ENCODE measurements around the gene LAMTOR5. TPM values are rescaled to one million over a fixed set of nuclear protein-coding genes. Genes with fewer than 3 reads are reported as not detected.

LAMTOR5 gene
- polyA plus RNA-seq, 3 donors, result 304 to 420 (median 368) TPM

- Mint-ChIP-seq H3K9me3 (peaks cover 0 to 9% (median 6%) of the 10 kb centered on the region in 7 donors), H3K27me3 (ENCODE audit: low read depth in 3 of 3) (peaks cover 0 to 3% (median 0%) of the 10 kb centered on the region in 3 donors), H3K27ac (peak overlapping the region in 2 of 7 donors; percentile 48 to 60), H3K36me3 (no peaks in the 10 kb centered on the region), H3K4me1 (peaks cover 56% of the 10 kb centered on the region), H3K4me3 (no peak overlapping the region)
- H2AFZ ChIP-seq (ENCODE audit: insufficient read depth, low read depth, low read length, poor library complexity, severe bottlenecking), result peak overlapping the region; percentile 29
- TF ChIP-seq CTCF (IDR thresholded peaks at IDR 0.05), result no peak
- no peak overlapping the region for H3K27ac ChIP-seq (ENCODE audit: low read depth in 1 of 2, low read length in 2 of 2)
- no peak overlapping the region for H3K4me3 ChIP-seq (replicated peaks in 1 of 3; ENCODE audit: low read depth in 2 of 3, low read length in 3 of 3)
- no peaks in the 10 kb centered on the region for H3K36me3 ChIP-seq (replicated peaks in 1 of 2; ENCODE audit: control insufficient read depth in 1 of 2, insufficient read depth in 2 of 2, low read length in 2 of 2)
- no peaks in the 10 kb centered on the region for H3K27me3 ChIP-seq (ENCODE audit: control insufficient read depth in 2 of 2, insufficient read depth in 2 of 2, low read length in 2 of 2)
- H3K4me2 ChIP-seq (replicated peaks; ENCODE audit: extremely low read depth, low read length, poor library complexity, severe bottlenecking), result no peak overlapping the region
- peaks cover 0 to 3% of the 10 kb centered on the region in 2 donors for H3K9me3 ChIP-seq (replicated peaks in 1 of 2; ENCODE audit: control insufficient read depth in 1 of 2, insufficient read depth in 1 of 2, low read length in 2 of 2)
- H3K9ac ChIP-seq (ENCODE audit: insufficient read depth, low read length, poor library complexity, severe bottlenecking), result no peak overlapping the region
- no peaks in the 10 kb centered on the region for H3K79me2 ChIP-seq (ENCODE audit: insufficient read depth, low read length)
- H3K4me1 ChIP-seq (ENCODE audit: control insufficient read depth in 1 of 2, insufficient read depth in 2 of 2, low read length in 2 of 2), result peaks cover 47 to 67% of the 10 kb centered on the region in 2 donors
- WGBS (ENCODE audit: insufficient coverage), result 85% methylated on average over 8 of the region's 9 CpGs
- no peak for DNase-seq
- H4K20me1 ChIP-seq (ENCODE audit: insufficient read depth, low read length), result no peaks in the 10 kb centered on the region
- intact Hi-C loops (cut with micrococcal nuclease), result no loop called here
These were observed 18.2 kb upstream of the LAMTOR5 start for GRCh38 chr1:110425612-110426152.

- H3K4me3 ChIP-seq (replicated peaks in 1 of 3; ENCODE audit: low read depth in 2 of 3, low read length in 3 of 3), result no peak overlapping the region
- no peaks in the 10 kb centered on the region for H3K79me2 ChIP-seq (ENCODE audit: insufficient read depth, low read length)
- peaks cover 0 to 3% of the 10 kb centered on the region in 2 donors for H3K9me3 ChIP-seq (replicated peaks in 1 of 2; ENCODE audit: control insufficient read depth in 1 of 2, insufficient read depth in 1 of 2, low read length in 2 of 2)
- peaks cover 44 to 64% of the 10 kb centered on the region in 2 donors for H3K4me1 ChIP-seq (ENCODE audit: control insufficient read depth in 1 of 2, insufficient read depth in 2 of 2, low read length in 2 of 2)
- peaks cover 52% of the 10 kb centered on the region for H3K4me1 Mint-ChIP-seq
- H3K27me3 Mint-ChIP-seq (ENCODE audit: low read depth in 3 of 3), result peaks cover 0 to 3% (median 0%) of the 10 kb centered on the region in 3 donors
- H4K20me1 ChIP-seq (ENCODE audit: insufficient read depth, low read length), result no peaks in the 10 kb centered on the region
- H3K27ac Mint-ChIP-seq, result peak overlapping the region in 4 of 7 donors; percentile 26 to 72 (median 46)
- intact Hi-C loops (cut with micrococcal nuclease), result no loop called here
- no peaks in the 10 kb centered on the region for H3K27me3 ChIP-seq (ENCODE audit: control insufficient read depth in 2 of 2, insufficient read depth in 2 of 2, low read length in 2 of 2)
- H2AFZ ChIP-seq (ENCODE audit: insufficient read depth, low read depth, low read length, poor library complexity, severe bottlenecking), result peak overlapping the region; percentile 29
- no peak overlapping the region for H3K27ac ChIP-seq (ENCODE audit: low read depth in 1 of 2, low read length in 2 of 2)
- DNase-seq, result peak; percentile 18 to 64 (median 20)
- no peaks in the 10 kb centered on the region for H3K36me3 ChIP-seq (replicated peaks in 1 of 2; ENCODE audit: control insufficient read depth in 1 of 2, insufficient read depth in 2 of 2, low read length in 2 of 2)
- no peak overlapping the region for H3K4me3 Mint-ChIP-seq
- no peaks in the 10 kb centered on the region for H3K36me3 Mint-ChIP-seq
- TF ChIP-seq CTCF (IDR thresholded peaks at IDR 0.05), result no peak
- H3K9me3 Mint-ChIP-seq, result peaks cover 0 to 10% (median 6%) of the 10 kb centered on the region in 7 donors
- no peak overlapping the region for H3K9ac ChIP-seq (ENCODE audit: insufficient read depth, low read length, poor library complexity, severe bottlenecking)
- 100% methylated on average over 1 of the region's 9 CpGs for WGBS (ENCODE audit: insufficient coverage)
- no peak overlapping the region for H3K4me2 ChIP-seq (replicated peaks; ENCODE audit: extremely low read depth, low read length, poor library complexity, severe bottlenecking)
These were observed 17.5 kb upstream of the LAMTOR5 start for GRCh38 chr1:110424699-110425611.
